ENCODE results near the gene ARHGAP10. TPM values are rescaled to one million over a fixed set of nuclear protein-coding genes. Genes with fewer than 3 reads are reported as not detected.

ARHGAP10 gene
- total RNA-seq, 3 donors from 2014 or later (not counting 1 experiment from before 2014, with no cell fraction given), result 13.9 to 28.7 (median 23.2) TPM

DNA sequence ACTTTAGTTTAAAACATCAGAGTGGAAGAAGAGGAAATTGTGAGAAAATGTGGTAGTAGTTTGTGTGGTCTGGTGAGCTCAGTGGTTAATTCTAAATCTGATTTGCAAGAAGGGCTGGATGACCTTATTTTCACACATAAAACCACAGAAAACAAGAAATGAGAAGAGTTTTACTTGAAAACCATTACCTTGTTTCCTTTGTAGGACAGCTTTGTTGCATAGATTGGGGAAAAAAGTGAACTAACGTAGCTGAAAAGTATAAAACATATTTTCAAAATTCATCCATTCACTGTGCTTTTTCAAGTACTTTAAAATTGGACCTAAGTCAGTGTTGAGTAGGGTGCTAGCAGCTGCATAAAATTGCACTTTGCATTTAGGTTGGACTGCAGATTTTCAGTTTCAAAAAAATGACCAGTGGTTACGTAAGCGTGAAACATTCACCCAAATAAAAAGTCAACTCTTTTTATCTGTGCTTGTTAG, 211.3 kb downstream of the ARHGAP10 start:
- Mint-ChIP-seq H3K4me3 (peak overlapping the region; percentile 64), H3K36me3 (peaks cover 8% of the 10 kb centered on the region), H3K9me3 (no peaks in the 10 kb centered on the region), H3K27ac (peak overlapping the region; percentile 60 to 78), H3K4me1 (peaks cover 44 to 56% of the 10 kb centered on the region in 2 donors), H3K27me3 (ENCODE audit: low read depth in 2 of 2) (no peaks in the 10 kb centered on the region)
- ATAC-seq, result peak; percentile 46 to 70 (median 55)
- peak overlapping the region; percentile 81 for H3K27ac ChIP-seq (ENCODE audit: low read length)
- no CpG with 5 or more reads among the region's 3 CpGs for WGBS (ENCODE audit: insufficient coverage)
- H3K4me3 ChIP-seq (ENCODE audit: low read length), result peak overlapping the region; percentile 20
- intact Hi-C loops (cut with micrococcal nuclease), result loop anchor here (1.0 to 10.0 kb wide), 3 partner anchors 19 to 148 kb away; no protein-coding TSS in a partner anchor
- H3K9me3 ChIP-seq (ENCODE audit: control insufficient read depth, insufficient read depth, low read length), result no peaks in the 10 kb centered on the region
- no peaks in the 10 kb centered on the region for H3K27me3 ChIP-seq (ENCODE audit: control insufficient read depth, insufficient read depth, low read length)
- peaks cover 11% of the 10 kb centered on the region for H3K4me1 ChIP-seq (ENCODE audit: control insufficient read depth, insufficient read depth, low read length)
- TF ChIP-seq, protein P1, sequence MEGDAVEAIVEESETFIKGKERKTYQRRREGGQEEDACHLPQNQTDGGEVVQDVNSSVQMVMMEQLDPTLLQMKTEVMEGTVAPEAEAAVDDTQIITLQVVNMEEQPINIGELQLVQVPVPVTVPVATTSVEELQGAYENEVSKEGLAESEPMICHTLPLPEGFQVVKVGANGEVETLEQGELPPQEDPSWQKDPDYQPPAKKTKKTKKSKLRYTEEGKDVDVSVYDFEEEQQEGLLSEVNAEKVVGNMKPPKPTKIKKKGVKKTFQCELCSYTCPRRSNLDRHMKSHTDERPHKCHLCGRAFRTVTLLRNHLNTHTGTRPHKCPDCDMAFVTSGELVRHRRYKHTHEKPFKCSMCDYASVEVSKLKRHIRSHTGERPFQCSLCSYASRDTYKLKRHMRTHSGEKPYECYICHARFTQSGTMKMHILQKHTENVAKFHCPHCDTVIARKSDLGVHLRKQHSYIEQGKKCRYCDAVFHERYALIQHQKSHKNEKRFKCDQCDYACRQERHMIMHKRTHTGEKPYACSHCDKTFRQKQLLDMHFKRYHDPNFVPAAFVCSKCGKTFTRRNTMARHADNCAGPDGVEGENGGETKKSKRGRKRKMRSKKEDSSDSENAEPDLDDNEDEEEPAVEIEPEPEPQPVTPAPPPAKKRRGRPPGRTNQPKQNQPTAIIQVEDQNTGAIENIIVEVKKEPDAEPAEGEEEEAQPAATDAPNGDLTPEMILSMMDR (IDR thresholded peaks at IDR 0.05), result no peak
- peak in 1 of 2 donors; percentile 51 for DNase-seq
- peaks cover 2% of the 10 kb centered on the region for H3K36me3 ChIP-seq (ENCODE audit: control insufficient read depth, insufficient read depth, low read length)

DNA sequence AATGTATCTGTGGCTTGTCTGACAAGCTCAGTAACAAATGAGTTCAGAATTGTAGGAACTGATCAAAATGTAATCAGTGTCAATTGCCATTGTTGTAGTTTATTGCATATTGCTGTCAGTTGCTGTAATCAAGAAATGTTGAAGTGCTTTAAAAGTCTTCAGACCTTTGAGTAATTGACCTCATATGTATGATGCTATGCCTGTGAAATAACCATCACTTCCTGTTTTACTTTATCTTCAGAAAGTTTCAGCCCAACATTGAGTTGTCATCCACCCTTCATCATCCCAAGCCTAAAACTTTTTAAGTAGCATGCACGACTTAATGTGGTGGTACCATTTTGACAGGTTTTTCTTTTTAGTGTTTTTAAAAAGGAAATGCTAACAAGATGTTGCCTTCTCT, 212.4 kb downstream of the ARHGAP10 start:
- TF ChIP-seq, protein P1 (IDR thresholded peaks at IDR 0.05), result no peak
- H3K27ac Mint-ChIP-seq, result peak overlapping the region; percentile 60 to 78
- DNase-seq (peak in 1 of 2 donors; percentile 15), ATAC-seq (peak; percentile 63 to 71 (median 64))
- H3K4me3 ChIP-seq (ENCODE audit: low read length), result no peak overlapping the region
- H3K27ac ChIP-seq (ENCODE audit: low read length), result peak overlapping the region; percentile 81
- no peaks in the 10 kb centered on the region for H3K27me3 ChIP-seq (ENCODE audit: control insufficient read depth, insufficient read depth, low read length)
- no peaks in the 10 kb centered on the region for H3K27me3 Mint-ChIP-seq (ENCODE audit: low read depth in 2 of 2)
- H3K4me1 Mint-ChIP-seq, result peaks cover 44 to 56% of the 10 kb centered on the region in 2 donors
- H3K4me1 ChIP-seq (ENCODE audit: control insufficient read depth, insufficient read depth, low read length), result peaks cover 11% of the 10 kb centered on the region
- no peaks in the 10 kb centered on the region for H3K9me3 Mint-ChIP-seq
- 40% methylated on average over 1 of the region's 1 CpG for WGBS (ENCODE audit: insufficient coverage)
- intact Hi-C loops (cut with micrococcal nuclease), result loop anchor here (5.0 to 10.0 kb wide), 2 partner anchors 108 to 149 kb away; no protein-coding TSS in a partner anchor
- H3K36me3 ChIP-seq (ENCODE audit: control insufficient read depth, insufficient read depth, low read length), result peaks cover 2% of the 10 kb centered on the region
- peak overlapping the region; percentile 64 for H3K4me3 Mint-ChIP-seq
- H3K9me3 ChIP-seq (ENCODE audit: control insufficient read depth, insufficient read depth, low read length), result no peaks in the 10 kb centered on the region
- peaks cover 8% of the 10 kb centered on the region for H3K36me3 Mint-ChIP-seq

GRCh38 chr4:147944670-147945260, 212.9 kb downstream of the ARHGAP10 start:
- Mint-ChIP-seq H3K27ac (peak overlapping the region; percentile 60 to 78), H3K4me1 (peaks cover 44 to 56% of the 10 kb centered on the region in 2 donors), H3K4me3 (peak overlapping the region; percentile 64), H3K36me3 (peaks cover 8% of the 10 kb centered on the region), H3K27me3 (ENCODE audit: low read depth in 2 of 2) (no peaks in the 10 kb centered on the region), H3K9me3 (no peaks in the 10 kb centered on the region)
- no peaks in the 10 kb centered on the region for H3K27me3 ChIP-seq (ENCODE audit: control insufficient read depth, insufficient read depth, low read length)
- peaks cover 11% of the 10 kb centered on the region for H3K4me1 ChIP-seq (ENCODE audit: control insufficient read depth, insufficient read depth, low read length)
- H3K9me3 ChIP-seq (ENCODE audit: control insufficient read depth, insufficient read depth, low read length), result no peaks in the 10 kb centered on the region
- TF ChIP-seq, protein P1 (IDR thresholded peaks at IDR 0.05), result no peak
- 63% methylated on average over 8 of the region's 10 CpGs for WGBS (ENCODE audit: insufficient coverage)
- peak overlapping the region; percentile 81 for H3K27ac ChIP-seq (ENCODE audit: low read length)
- intact Hi-C loops (cut with micrococcal nuclease), result loop anchor here (5.0 to 10.0 kb wide), 2 partner anchors 108 to 150 kb away; no protein-coding TSS in a partner anchor
- ATAC-seq (peak in 2 of 3 donors; percentile 33 to 54), DNase-seq (no peak)
- peaks cover 2% of the 10 kb centered on the region for H3K36me3 ChIP-seq (ENCODE audit: control insufficient read depth, insufficient read depth, low read length)
- no peak overlapping the region for H3K4me3 ChIP-seq (ENCODE audit: low read length)
